Measurements from ENCODE around the gene TPGS2.

TPGS2 gene

GRCh38 chr18:36851202-36851590, 22.4 kb upstream of the TPGS2 start:
- no peak for DNase-seq (ENCODE audit: low read depth)
- in situ Hi-C loops (cut with HindIII; ENCODE audit: low sequenced_read_pairs) = no loop called here
- no peak overlapping the region for H3K4me3 ChIP-seq (ENCODE audit: low read depth, low read length)
- TF ChIP-seq CTCF (IDR thresholded peaks at IDR 0.05; ENCODE audit: low read depth, low read length, missing control alignments) = no peak

DNA sequence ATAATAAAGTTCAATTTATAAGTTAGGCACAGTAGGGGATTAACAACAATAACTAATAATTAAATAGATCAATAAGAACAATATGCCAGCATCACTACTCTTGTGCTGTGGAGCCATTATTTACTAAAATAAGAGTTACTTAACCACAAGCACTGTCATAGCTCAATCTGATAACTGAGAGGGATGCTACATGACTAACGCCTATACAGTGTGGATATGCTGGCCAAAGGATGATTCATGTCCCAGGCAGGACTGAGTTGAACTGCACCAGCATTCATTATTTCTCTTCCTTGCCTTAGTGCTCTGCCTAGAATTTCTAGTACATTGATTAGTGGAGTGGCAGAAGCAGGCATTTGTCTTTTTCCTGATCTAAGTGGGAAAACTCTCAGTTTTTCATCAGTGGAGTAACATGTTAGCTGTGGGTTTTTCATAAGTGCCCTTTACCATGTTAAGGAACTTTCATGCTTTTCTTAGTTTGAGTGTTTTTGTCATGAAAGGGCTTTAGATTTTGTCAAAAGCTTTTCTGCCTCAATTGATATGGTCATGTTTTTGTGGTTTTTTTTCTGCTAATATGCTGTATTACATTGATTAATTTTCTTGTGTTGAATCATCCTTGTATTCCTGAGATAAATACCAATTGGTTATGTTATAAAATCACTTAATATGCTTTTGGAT, 21.9 kb upstream of the TPGS2 start:
- no peak for TF ChIP-seq CTCF (IDR thresholded peaks at IDR 0.05; ENCODE audit: low read depth, low read length, missing control alignments)
- peak; percentile 71 for DNase-seq (ENCODE audit: low read depth)
- no peak overlapping the region for H3K4me3 ChIP-seq (ENCODE audit: low read depth, low read length)
- in situ Hi-C loops (cut with HindIII; ENCODE audit: low sequenced_read_pairs) = no loop called here

- DNase-seq (ENCODE audit: low read depth) = peak; percentile 81
- in situ Hi-C loops (cut with HindIII; ENCODE audit: low sequenced_read_pairs) = no loop called here
- TF ChIP-seq CTCF (IDR thresholded peaks at IDR 0.05; ENCODE audit: low read depth, low read length, missing control alignments) = no peak
- H3K4me3 ChIP-seq (ENCODE audit: low read depth, low read length) = no peak overlapping the region
Measured at GRCh38 chr18:36849288-36850006, 20.6 kb upstream of the TPGS2 start.

DNA sequence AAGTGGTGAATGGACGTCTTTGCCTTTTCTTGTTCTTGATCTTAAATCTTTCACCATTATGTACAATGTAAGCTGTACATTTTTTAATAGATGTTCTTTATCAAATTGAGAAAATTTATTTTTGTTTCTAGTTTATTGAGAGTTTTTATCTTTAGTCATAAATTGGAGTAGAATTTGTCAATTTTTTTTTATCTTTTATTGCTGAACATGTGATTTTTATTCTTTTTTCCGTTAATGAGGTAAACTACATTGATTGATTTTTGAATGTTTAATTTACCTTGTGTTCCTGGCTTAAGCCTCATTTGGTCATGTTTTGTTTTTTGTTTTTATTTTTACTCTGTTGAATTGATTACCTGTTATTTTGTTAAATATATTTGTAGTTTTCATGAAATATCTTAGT, 19.8 kb upstream of the TPGS2 start:
- in situ Hi-C loops (cut with HindIII; ENCODE audit: low sequenced_read_pairs) = no loop called here
- H3K4me3 ChIP-seq (ENCODE audit: low read depth, low read length) = no peak overlapping the region
- no peak for DNase-seq (ENCODE audit: low read depth)
- TF ChIP-seq CTCF (IDR thresholded peaks at IDR 0.05; ENCODE audit: low read depth, low read length, missing control alignments) = no peak

GRCh38 chr18:36843784-36844183, 15.0 kb upstream of the TPGS2 start:
- H3K4me3 ChIP-seq (ENCODE audit: low read depth, low read length) = no peak overlapping the region
- in situ Hi-C loops (cut with HindIII; ENCODE audit: low sequenced_read_pairs) = no loop called here
- no peak for TF ChIP-seq CTCF (IDR thresholded peaks at IDR 0.05; ENCODE audit: low read depth, low read length, missing control alignments)
- DNase-seq (ENCODE audit: low read depth) = no peak

- in situ Hi-C loops (cut with HindIII; ENCODE audit: low sequenced_read_pairs) = no loop called here
- no peak for DNase-seq (ENCODE audit: low read depth)
- TF ChIP-seq CTCF (IDR thresholded peaks at IDR 0.05; ENCODE audit: low read depth, low read length, missing control alignments) = no peak
- H3K4me3 ChIP-seq (ENCODE audit: low read depth, low read length) = no peak overlapping the region
Measured at GRCh38 chr18:36843199-36843598, 14.4 kb upstream of the TPGS2 start.

All from astrocyte of the cerebellum (primary cell).